ENCODE data around the gene SLC4A2.
A peak's percentile ranks its signal among the peaks of the same experiment; 100 is the strongest.

Gene SLC4A2

DNA sequence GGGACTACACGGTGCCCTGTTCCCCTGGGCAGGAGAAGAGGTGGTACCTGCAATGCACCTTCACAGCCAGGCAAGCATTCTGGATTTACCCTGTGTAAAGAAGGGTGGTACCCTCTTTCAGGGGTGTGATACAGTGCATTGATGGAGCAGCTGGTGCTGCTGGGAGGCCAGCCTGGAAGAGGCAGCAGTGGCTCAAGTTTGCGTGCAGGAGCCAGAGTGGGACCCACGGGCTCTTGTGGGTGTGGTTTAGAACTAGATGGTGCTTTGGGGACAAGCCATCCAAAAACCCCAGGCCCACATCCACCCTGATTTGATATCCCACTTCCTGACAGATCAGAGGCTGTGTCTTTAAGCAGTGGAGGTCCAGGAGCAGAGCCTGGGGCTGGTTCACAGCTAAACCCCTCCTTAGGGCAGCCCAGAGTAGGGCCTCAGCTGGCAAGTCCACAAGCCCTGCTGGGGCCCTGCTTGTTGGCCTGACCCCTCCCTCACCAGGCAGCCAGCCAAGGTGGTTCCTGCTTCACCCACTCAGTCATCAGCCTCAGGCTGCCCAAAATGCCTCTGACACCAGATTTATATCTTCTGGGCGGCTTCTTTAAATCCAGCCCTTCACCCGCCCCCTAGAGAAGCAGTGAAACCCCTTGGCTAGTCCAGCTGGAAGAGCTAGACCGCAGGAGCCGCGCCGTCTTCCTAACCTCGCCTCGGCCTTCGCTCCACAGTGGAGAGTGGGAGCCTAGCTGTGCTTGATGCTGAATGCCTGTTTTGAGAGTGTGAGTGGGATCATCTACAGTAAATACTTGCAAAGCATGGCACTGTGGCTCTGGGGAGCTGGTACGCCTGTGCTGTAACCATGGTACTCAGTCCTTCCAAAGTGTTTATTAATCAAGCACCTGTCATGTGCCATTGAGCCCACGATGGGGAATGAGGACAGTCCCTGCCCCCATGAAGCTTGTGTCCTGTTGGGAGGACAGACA lies 12.5 kb upstream of the SLC4A2 start:
- DNase-seq: no peak

DNA sequence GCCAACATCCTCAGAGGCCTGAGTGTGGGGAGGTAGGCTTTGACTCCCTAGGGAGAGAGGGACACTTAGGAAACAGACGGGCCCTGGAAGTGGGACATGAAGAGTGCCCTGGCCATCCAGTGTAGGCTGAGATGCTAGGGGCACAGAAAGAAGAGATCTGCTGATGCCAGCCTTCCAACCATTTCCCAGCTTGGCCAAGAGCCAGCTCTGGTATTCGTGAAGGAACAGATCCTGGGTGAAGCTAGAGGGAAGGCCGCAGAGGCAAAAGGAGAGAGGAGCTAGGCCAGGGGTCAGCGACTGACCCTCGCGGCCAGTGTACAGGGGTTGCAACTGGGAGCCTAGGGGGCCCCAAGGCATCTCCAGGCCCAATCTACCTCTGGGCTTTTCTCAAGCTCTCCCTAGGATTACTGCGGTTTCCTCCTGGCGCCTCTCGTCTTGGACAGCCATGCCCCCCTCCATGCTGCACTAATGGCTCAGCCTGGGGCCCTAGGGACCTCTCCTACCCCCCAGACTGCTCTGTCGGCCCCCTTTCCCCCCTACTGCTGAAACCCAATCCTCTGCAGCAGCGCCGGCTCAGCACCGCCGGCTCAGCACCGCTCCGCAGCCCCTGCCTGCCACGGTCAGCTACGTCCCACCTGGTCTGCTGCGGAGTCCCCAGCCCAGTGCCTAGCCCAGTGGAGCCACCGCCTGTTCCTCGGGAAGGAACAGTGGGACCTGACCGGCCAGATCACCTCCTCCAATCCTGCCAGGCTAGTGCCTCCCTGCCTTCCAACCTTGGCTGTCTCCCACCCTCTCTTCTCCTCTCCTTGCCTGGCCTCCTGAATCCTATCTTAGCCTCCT lies 11.2 kb upstream of the SLC4A2 start, which contains the start of gene ASIC3:
TSS of gene ASIC3 (plus strand) at position 556 of the 840 bp plus-strand sequence. CDS start 355 bp downstream, outside the sequence.
- no peak for DNase-seq

DNA sequence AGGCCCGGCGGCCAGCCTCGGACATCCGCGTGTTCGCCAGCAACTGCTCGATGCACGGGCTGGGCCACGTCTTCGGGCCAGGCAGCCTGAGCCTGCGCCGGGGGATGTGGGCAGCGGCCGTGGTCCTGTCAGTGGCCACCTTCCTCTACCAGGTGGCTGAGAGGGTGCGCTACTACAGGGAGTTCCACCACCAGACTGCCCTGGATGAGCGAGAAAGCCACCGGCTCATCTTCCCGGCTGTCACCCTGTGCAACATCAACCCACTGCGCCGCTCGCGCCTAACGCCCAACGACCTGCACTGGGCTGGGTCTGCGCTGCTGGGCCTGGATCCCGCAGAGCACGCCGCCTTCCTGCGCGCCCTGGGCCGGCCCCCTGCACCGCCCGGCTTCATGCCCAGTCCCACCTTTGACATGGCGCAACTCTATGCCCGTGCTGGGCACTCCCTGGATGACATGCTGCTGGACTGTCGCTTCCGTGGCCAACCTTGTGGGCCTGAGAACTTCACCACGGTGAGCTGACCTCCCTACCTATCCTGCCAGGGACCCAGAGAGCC lies 10.4 kb upstream of the SLC4A2 start:
- DNase-seq: no peak

DNA sequence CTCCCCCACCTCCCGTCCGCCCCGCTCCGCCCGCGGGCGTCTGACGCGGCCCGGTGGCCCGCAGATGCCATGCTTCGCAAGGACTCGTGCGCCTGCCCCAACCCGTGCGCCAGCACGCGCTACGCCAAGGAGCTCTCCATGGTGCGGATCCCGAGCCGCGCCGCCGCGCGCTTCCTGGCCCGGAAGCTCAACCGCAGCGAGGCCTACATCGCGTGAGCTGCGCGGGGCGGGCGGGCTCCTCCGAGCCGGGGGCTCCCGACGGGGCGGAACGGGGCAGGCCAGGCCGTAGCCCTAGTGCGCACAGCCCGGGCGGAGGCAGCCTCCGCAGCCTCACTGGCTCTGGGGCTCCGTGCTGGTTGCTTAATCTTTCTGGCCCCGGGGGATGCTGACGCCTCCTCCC lies 8.3 kb upstream of the SLC4A2 start:
- DNase-seq: peak; percentile 57

DNA sequence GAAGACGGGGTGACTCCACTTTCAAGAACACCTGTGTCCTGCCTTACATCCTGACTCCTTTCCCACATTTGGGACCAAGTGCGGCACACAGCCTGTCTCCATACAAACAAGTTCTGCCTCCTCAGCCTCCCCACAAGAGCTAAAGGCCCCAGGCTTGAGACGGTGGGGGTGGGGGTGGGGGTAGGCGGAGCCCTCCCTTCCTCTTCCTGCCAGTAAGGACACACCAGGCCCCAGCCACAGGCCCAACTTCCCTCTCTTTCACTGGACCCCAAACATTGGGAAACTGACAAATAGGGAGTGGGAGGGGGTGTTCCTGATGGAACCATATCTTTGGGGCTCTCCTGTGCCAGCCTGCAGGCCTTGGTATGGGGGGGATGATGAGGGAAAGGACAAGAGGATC lies 6.3 kb upstream of the SLC4A2 start:
- no peak for DNase-seq

DNA sequence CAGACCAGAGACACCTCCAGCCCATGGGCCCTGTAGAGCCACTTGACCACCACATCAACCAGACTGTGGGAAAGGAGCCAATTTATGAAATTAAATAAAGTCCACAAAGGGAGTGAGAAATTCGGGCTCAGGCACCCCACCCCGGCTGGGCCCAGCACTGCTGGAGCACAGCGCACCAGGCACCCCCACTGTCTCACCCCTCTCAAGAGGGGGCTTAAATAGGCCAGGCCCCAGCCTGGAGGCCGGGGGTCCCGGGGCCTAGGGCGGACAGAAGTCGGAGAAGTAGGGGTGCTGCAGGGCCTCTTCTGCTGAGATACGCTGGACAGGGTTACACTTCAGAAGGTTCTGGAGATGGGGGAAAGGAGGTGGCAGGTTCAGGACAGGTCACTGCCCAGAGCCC lies 5.6 kb upstream of the SLC4A2 start:
- DNase-seq: no peak

DNA sequence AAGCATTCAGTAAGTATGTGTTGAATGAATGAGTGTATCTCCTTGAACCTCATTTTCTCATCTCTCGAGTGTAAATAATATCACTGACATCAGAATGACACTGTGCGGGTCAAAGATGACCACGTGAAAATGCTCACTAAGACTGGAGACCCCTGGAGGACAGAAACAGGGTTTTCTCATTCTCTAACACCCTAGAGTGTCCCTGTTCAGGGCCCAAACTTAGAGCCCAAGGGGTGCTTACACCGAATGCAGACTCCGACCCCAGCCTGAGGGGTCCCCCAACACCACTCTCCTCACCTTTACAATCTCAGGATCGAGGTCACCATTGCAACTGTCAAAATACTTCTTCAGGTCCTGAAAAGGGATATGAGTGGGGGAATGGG lies 3.1 kb upstream of the SLC4A2 start:
- DNase-seq: no peak

DNA sequence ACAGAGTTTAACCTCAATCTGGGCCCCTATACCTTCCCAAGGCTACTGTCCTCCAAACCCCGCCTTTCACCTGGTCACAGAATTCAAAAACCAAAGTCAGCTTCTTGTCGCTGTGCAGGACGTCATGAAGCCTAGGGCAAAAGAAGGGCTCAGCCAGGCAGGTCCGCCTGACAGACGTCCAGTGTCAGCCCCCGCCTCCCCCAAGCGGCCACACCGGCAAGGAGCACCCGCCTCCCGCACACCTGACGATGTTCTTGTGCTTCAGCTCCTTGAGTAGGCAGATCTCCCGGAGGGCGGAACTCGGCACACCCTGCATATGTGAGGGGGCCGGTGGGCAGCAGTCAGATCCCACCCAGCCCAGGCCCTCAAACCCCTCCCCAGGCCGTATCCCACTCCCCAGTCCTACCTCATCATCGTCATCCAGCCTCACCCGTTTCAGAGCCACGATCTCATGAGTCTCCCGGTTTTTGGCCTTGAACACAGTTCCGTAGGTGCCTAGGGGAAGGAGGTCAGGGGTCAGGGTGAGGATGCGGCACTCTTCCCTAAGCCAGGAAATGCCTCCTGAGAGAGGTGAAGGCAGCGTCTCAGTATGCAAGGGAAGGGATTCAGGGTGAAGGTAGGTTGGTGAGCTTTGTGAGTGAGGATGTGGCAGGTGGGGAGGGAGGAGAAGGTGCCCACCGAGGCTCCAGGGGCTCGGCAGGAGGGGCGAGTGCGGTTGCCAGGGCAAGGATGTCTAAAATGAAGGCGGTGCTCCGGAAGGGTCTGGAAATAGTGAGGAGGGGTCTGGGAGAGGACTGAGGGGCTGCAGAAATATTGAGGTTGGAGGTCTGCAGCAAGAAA lies 2.5 kb upstream of the SLC4A2 start:
- DNase-seq: no peak

DNA sequence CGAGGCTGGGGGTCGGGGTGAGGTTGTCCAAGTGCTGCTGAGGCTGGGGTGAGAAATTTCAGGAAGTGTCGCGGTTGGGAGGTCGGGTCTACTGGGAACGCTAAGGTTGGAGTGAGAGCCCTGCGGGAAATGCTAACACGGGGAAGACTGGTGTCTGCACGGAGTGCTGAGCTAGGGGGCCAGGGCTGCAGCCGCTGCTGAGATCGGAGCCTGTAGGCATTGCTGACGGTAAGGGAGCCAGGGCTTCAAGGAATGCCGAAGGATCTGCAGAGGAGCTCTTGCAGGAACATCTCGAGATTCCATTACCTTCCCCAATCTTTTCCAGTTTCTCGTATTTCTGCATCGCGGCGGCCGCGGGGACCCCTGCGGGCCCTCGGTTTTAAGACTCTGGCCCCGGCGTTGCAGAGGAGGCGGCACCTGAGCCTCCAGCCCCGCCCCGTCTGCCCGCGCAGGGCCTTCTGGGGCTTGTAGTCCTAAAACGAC lies 1.8 kb upstream of the SLC4A2 start, which contains the start of gene CDK5:
TSS of gene CDK5 (minus strand) at position 392 of the 483 bp plus-strand sequence. CDS start at position 343, 49 bp downstream.
- DNase-seq: no peak

DNA sequence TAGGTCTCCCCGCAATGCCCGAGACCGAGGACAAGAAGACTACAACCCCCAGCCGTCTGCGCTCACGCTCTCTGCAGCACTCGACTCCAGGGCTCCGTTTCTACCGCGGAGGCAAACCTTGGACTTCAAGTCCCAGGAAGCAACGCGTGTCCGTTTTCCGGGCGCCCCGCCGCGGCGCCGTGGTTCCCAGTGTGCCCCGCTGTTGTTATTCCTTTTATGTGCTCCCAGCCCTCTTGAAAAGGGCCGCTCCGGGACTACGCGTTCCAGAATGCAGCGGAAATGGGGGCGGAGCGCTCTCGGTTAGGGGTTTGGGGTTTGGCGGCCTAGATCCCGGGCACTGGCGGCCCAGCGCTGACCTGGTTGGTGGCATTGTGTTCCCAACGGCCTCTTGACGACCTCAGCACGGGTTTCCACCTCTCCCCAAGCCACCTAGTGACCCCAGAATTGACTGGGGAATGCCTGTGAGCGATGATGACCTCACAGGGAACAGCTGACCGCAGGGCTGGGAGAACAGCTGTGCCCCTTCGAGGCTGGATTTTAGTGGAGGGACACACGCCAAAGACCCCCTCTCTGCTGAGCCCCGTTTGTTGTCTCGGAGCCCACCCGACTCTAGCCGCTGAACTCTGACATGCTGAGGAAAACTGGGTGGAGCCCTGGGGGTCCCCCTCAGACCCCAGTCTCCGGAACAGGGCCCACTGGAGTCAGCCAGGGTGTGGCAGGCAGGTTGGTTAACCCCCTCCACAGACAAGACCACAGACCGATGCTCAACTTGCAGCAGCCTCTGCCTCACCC lies 1.2 kb upstream of the SLC4A2 start:
- DNase-seq: peak; percentile 98

DNA sequence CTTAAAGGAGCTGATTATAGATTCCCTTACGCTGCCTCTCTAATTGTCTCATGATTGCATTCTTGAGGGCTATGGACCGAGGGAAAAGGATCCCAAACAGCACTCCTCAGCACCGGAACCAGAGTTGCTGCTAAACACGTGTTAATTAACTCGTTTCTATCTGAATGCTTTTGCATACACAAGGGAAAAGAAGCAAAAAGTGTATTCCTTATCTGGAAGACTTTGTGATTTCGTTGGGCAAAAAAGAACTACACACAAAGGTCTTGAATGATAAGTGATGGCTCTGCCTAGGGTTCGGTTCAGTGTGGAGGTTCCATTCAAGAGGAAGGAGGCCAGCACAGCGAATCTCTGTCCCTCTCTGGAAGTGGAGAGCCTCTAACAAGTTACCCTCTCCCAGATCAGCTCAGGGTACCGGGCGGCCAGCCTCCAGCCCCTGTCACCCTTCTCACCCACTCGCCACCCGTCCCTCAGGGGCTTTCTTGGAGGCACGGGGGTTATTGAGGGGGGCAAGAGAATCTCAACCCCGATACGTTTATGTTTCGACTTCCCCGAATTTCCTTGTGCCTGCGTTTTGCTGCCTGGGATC lies 515 bp upstream of the SLC4A2 start:
- peak; percentile 11 for DNase-seq

DNA sequence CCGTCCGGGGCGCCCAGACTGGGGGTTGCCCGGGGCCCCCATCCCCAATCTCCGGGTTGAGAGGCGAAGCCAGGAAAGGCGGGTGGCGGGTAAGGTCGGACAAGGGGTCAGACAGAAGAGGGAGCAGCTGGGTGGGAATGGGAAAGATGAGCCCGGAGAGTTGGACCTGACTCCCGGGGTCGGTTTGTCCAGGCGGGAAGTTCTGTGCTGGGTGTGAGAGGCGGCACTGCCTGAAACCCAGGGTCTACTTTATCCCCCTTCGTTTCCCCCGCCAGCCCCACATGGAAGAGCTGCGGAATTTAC lies 675 bp downstream of the SLC4A2 start:
- DNase-seq: no peak

DNA sequence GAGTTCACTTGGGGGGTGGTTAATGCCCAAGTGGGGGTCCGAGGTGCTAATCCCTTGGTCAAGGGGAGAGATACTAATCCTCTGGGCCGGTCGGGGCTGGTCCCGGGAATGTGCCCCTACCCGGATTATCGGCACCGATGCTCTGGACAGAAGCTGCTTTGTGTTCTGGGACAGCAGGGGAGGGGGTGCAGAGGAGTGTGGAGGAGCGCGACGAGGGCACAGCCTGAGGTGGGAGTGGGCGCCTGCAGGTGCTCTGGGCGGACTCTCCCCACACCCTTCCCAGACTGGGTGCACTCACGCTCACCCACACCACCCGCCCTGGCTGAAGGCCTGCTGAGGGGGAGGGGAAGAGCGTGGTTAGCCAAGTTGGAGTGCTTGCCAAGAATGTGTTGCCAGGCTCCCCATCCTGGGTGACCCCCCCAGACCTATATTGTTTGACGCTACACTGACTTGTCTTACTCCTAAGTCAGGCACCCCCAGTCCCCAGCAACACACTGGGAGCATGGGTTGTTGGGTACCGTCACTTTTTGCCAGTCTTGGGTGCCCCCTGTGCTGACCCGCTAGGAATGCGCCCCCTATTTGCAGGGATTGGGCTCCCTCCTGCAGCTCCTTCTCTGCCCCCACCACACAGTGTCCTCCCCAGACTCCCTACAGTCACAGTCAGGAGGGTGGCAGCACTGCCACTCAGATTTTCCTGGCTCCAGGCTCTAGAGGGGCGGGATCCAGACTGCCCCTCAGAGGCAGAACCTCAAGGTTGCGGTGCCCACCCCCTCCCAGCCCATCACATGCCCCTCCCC lies 1.2 kb downstream of the SLC4A2 start:
- DNase-seq: peak; percentile 10

DNA sequence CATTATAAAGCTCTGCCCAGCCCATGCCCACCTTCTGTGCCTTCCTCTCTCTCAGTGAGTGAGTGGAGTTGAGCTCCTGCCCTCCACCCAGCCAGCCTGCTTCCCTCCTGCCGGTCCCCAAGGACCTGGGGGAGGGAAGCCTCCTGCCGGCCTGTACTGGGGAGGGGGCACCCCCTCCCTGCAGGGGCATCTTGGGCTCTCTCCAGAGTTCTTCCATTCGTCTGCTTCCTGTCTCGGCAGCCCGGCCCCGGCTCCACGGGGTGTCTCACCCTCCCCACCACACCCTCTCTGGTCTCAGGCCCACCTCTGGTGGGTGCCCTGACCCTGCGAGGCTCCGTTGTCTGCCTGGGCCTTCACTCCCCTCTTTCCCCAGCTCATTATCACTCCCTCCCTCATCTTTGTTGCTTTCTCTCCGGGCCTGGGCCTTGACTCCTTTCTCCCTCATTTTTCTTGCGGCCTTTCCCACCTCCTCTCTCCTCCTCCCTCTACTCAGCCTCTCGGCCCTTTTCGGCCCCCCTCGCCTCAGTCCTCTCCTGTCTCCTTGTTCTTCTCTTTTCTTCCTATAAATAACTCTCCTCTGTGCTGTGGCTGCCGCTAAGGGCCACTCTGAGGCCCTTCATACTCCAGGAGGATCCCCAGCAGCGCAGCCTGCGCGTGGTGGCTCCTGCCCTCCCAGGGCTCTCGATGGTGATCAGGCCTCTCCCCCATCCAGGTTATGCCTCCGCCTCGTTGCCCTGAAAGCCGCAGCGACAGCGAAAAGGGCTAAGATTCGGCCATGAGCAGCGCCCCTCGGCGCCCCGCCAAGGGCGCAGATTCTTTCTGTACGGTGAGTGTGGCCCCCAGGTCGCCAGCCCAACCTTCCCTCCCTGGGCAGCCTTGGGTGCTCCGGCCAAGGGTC lies 2.1 kb downstream of the SLC4A2 start:
- no peak for DNase-seq

DNA sequence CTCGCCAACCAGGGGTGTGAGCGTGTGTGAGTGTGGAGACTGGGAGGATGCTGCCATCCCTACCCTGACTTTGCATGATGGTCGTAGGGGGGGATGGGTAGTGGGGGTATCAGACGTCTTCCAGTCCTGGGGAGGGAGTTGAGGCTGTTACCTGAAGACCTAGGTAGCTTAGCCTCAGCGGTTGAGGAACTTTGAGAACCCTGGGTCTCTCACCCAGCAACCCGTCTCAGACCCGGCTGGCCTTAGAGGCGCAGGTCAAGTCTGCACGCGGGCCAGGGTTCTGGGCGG lies 2.7 kb downstream of the SLC4A2 start:
- DNase-seq: no peak

DNA sequence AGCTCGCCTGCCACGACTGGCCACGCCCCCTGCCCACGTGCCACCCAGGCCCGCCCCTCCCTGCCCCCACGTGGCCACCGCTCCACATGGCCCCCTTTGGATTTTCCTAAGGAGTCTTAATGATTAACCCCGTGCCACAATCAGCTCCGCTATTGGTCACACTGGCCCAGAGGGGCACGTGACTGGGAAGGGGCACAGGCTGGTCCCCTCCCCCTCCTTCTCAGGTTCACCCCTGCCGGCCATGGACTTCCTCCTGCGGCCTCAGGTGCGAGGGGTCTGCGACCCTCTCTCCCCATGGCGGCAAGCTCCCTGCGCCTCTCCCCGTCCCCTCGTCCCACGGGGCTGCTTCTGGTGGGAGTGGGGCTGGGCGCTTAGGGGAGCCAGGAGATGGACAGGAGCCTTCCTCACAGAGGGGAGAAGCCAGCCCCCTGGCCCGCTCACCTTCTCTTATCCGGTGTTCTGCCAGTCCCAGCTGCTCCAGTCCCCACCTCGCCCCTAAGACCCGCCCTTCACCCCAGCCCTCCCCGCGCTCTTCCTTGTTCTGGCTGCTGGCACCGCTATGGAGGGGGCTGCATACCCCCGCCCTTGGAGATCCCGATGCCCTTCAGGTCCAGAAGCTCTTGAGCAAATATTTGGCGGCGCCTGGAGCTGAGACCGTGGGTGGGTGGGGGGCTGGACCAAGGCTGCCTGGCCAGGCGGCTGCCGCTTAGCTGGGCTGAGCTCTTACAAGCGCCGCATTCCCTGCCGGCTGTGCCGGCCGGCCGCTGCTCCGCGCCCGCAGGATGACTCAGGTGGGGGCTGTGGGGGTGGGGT lies 3.2 kb downstream of the SLC4A2 start:
- DNase-seq: no peak

DNA sequence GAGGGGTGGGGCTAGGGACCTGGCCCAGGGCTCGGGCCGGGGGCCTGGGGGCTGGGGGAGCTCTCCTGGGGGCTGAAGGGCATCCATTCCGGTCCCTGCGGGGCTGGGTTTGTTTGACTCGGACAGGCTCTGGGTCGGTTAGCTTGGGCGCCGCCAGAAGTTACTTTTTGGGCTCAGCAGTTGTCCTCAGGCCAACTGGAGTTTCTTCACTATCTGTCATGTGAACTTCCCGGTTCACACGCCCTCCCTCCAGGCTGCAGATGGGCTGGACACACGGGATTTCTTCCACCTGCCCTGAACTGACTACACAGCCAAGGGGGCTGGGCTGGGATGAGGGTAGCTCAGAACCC lies 3.8 kb downstream of the SLC4A2 start:
- DNase-seq: no peak

DNA sequence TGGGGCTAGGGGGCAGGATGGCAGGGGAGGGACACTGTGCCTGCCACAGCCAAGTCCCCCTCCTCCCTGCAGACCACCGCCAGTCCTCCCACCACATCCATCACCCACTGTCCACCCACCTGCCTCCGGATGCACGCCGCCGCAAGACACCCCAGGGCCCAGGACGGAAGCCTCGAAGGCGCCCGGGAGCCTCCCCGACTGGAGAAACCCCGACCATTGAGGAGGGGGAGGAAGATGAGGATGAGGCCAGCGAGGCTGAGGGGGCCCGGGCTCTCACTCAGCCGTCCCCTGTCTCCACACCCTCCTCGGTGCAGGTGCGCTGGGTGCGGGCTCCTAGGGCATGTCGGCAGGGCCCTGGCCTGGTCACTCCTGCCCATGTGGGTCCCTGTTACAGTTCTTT lies 5.1 kb downstream of the SLC4A2 start:
- no peak for DNase-seq

DNA sequence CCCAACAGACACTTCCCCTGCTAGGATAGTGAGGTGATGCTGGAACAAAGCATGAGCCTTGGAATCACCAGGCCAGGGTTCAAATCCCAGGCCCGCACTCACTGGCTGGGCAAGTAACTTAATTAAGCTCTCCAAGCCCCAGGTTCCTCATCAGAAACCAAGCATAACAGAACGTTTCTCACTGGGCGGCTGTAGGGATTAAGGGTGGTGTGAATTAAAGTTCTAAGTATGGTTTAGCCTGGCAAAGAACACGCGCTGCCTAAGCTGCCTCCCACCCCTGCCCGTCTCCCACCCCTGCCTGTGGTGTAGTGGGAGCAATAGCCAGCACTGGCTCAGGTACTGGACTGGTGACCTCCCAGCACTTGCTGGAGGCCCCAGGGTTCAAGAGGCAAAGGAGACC lies 5.6 kb downstream of the SLC4A2 start:
- no peak for DNase-seq

All from CD4-positive, alpha-beta T cell treated with Interleukin-12 subunit alpha and Interleukin-12 subunit beta, for 1 hour (primary cell).